DOHH2 (cell line): ENCODE measurements around the gene DALRD3.

ENCODE experiments used
- H3F3A ChIP-seq: fragments of 200-600 bp; sonication (generic), shearing (Covaris generic); 2 replicates; pipeline ENCODE4 v1.6.0; 2016; ENCODE audit warnings: antibody characterized with exemption, mild to moderate bottlenecking; ENCODE audit not compliant: control insufficient read depth, insufficient read depth
- H3K27ac ChIP-seq: fragments of 200-600 bp; sonication (generic); 2 replicates; pipeline ENCODE4 v1.5.1; 2014; ENCODE audit warnings: low read depth, mild to moderate bottlenecking, low read length, moderate library complexity
- H3K27me3 ChIP-seq: fragments of 200-600 bp; sonication (generic); 2 replicates; pipeline ENCODE4 v1.6.1; 2014; ENCODE audit warnings: mild to moderate bottlenecking, low read length, mixed read lengths; ENCODE audit not compliant: control insufficient read depth
- H3K36me3 ChIP-seq: fragments of 200-600 bp; sonication (generic); 2 replicates; pipeline ENCODE4 v1.6.1; 2014; ENCODE audit warnings: mild to moderate bottlenecking, low read length, moderate library complexity, mixed read lengths; ENCODE audit not compliant: control insufficient read depth
- H3K4me1 ChIP-seq: fragments of 200-600 bp; sonication (generic); 2 replicates; pipeline ENCODE4 v1.6.1; 2014; ENCODE audit warnings: mild to moderate bottlenecking, low read length, mixed read lengths; ENCODE audit not compliant: control insufficient read depth
- H3K4me2 ChIP-seq: fragments of 200-600 bp; sonication (generic); 2 replicates; pipeline ENCODE4 v1.6.0; 2014; ENCODE audit warnings: mild to moderate bottlenecking, low read length, moderate library complexity
- H3K4me3 ChIP-seq: fragments of 200-600 bp; sonication (generic); 2 replicates; pipeline ENCODE4 v1.5.1; 2014; ENCODE audit warnings: mild to moderate bottlenecking, low read length, mixed read lengths
- H3K79me2 ChIP-seq: fragments of 200-600 bp; sonication (generic); 2 replicates; pipeline ENCODE4 v1.6.1; 2014; ENCODE audit warnings: mild to moderate bottlenecking, low read length, mixed read lengths; ENCODE audit not compliant: control insufficient read depth
- H3K9me2 ChIP-seq: fragments of 200-600 bp; sonication (generic); replicated peaks from 2 replicates; pipeline ENCODE4 v1.6.1; 2014; ENCODE audit warnings: mild to moderate bottlenecking, low read length, mixed read lengths; ENCODE audit not compliant: control insufficient read depth
- H3K9me3 ChIP-seq: fragments of 200-600 bp; sonication (generic); 2 replicates; pipeline ENCODE4 v1.6.1; 2014; ENCODE audit warnings: antibody characterized with exemption, low read length, mixed read lengths; ENCODE audit not compliant: control insufficient read depth, insufficient read depth
- H4K20me1 ChIP-seq: fragments of 200-600 bp; sonication (generic); 2 replicates; pipeline ENCODE4 v1.6.0; 2014; ENCODE audit warnings: low read depth, mild to moderate bottlenecking, antibody characterized with exemption, low read length, moderate library complexity; ENCODE audit not compliant: control insufficient read depth, insufficient read depth
- CTCF ChIP-seq: fragments of 200-600 bp; sonication (generic); IDR thresholded peaks from one replicate; pipeline ENCODE4 v1.5.1; 2014; ENCODE audit warnings: antibody characterized with exemption, mild to moderate bottlenecking, low read depth, low read length; ENCODE audit not compliant: poor library complexity, severe bottlenecking
- EZH2phosphoT487 ChIP-seq: fragments of 200-600 bp; sonication (generic); IDR thresholded peaks from 2 replicates; pipeline ENCODE4 v1.6.1; 2017; ENCODE audit warnings: borderline replicate concordance, mild to moderate bottlenecking, antibody characterized with exemption, low read length, moderate library complexity, mixed read lengths

DALRD3 gene

GRCh38 chr3:49025793-49026520 is 7.6 kb upstream of the DALRD3 start:
- Histone ChIP-seq H4K20me1 (peaks cover 4% of the 10 kb centered on the region; the same call in 1 of the 2 replicates), H3K27ac (peak overlapping the region; percentile 15; the same call in 1 of the 2 replicates), H3K79me2 (peaks cover 77% of the 10 kb centered on the region), H3K4me3 (peak overlapping the region; percentile 12), H3K9me2 (no peaks in the 10 kb centered on the region), H3K4me2 (peak overlapping the region; percentile 94), H3K9me3 (no peaks in the 10 kb centered on the region), H3K36me3 (peaks cover 90% of the 10 kb centered on the region), H3K27me3 (no peaks in the 10 kb centered on the region), H3K4me1 (peaks cover 61% of the 10 kb centered on the region), H3F3A (peaks cover 38% of the 10 kb centered on the region)
- no peak for TF ChIP-seq CTCF
- TF ChIP-seq EZH2phosphoT487, result no peak

GRCh38 chr3:49025005-49025792 is 6.8 kb upstream of the DALRD3 start:
- Histone ChIP-seq H3K9me3 (no peaks in the 10 kb centered on the region), H3K4me1 (peaks cover 61% of the 10 kb centered on the region), H3K27me3 (no peaks in the 10 kb centered on the region), H3K79me2 (peaks cover 84% of the 10 kb centered on the region), H3K36me3 (peaks cover 91% of the 10 kb centered on the region), H3K4me3 (no peak overlapping the region; the same call in 1 of the 2 replicates), H3K27ac (peak overlapping the region; percentile 15; the same call in 1 of the 2 replicates), H3K9me2 (no peaks in the 10 kb centered on the region), H4K20me1 (peaks cover 4% of the 10 kb centered on the region; the same call in 1 of the 2 replicates), H3F3A (peaks cover 32% of the 10 kb centered on the region), H3K4me2 (peak overlapping the region; percentile 94)
- no peak for TF ChIP-seq CTCF
- no peak for TF ChIP-seq EZH2phosphoT487

- Histone ChIP-seq H3K4me3 (no peak overlapping the region), H3K27me3 (no peaks in the 10 kb centered on the region), H3K9me3 (no peaks in the 10 kb centered on the region), H3K9me2 (no peaks in the 10 kb centered on the region), H3K4me1 (peaks cover 64% of the 10 kb centered on the region), H3K79me2 (peaks cover 92% of the 10 kb centered on the region), H3F3A (peaks cover 29% of the 10 kb centered on the region), H3K4me2 (peak overlapping the region; percentile 23; the same call in 1 of the 2 replicates), H3K27ac (no peak overlapping the region; the same call in 1 of the 2 replicates), H4K20me1 (peaks cover 4% of the 10 kb centered on the region; the same call in 1 of the 2 replicates), H3K36me3 (peaks cover 91% of the 10 kb centered on the region)
- no peak for TF ChIP-seq EZH2phosphoT487
- no peak for TF ChIP-seq CTCF
Measured at GRCh38 chr3:49024449-49024848, 6.1 kb upstream of the DALRD3 start.
